ENCODE measurements around the gene TMEM266.

GRCh38 chr15:76204109-76204845 lies 144.5 kb downstream of the TMEM266 start:
- no peak for TF ChIP-seq CTCF (IDR thresholded peaks at IDR 0.05; ENCODE audit: insufficient read depth, low read length, poor library complexity, severe bottlenecking)
- TF ChIP-seq EZH2phosphoT487 (conservative IDR thresholded peaks at IDR 0.05; ENCODE audit: low read length), result no peak
